Measurements from ENCODE around the gene TEX51. TPM values are rescaled to one million over a fixed set of nuclear protein-coding genes. Genes with fewer than 3 reads are reported as not detected.

Gene TEX51
- total RNA-seq, 4 donors from 2014 or later, result not detected

DNA sequence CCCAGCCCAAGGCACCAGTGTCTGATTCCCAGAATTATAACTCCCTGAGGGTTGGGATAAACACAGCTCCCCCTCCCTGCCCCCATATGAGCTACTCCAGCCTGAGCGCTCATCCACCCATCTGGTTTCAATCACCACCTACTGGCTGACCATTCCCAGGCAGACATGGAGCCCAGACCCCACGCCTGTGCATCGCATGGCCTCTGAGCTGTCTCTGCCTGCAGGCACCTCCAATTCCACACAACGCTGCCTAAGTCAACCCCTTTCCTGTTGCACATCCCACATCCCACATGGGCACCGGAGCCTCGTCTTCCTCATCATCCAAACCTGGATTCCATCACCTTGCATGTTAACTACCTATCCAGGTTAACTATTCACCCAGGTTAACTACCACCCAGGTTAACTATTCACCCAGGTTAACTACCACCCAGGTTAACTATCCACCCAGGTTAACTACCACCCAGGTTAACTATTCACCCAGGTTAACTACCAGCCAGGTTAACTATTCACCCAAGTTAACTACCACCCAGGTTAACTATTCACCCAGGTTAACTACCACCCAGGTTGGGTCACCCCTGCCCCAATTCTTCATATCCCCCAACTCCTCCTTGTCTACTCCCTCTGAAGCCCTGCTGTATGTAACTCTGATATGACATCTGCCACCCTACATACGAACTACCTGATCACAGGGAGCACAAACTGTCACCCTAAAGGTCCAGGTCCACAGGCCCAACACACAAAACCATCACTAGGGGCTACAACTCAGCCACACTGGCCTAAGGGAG lies 47.8 kb downstream of the TEX51 start:
- WGBS, 2 donors (ENCODE audit: low coverage in 1 of 2), result 51 to 86% methylated on average over 2 to 7 of the region's 7 CpGs
- ATAC-seq, result no peak
- Histone ChIP-seq H3K36me3 (no peaks in the 10 kb centered on the region), H3K4me3 (no peak overlapping the region), H3K27ac (no peak overlapping the region), H3K4me1 (no peaks in the 10 kb centered on the region), H3K27me3 (peaks cover 13% of the 10 kb centered on the region), H3K9me3 (no peaks in the 10 kb centered on the region)
- TF ChIP-seq EP300 (IDR thresholded peaks at IDR 0.05) (no peak), POLR2A (IDR thresholded peaks at IDR 0.05) (no peak), POLR2AphosphoS5 (IDR thresholded peaks at IDR 0.05) (no peak)
- TF ChIP-seq, protein P1, sequence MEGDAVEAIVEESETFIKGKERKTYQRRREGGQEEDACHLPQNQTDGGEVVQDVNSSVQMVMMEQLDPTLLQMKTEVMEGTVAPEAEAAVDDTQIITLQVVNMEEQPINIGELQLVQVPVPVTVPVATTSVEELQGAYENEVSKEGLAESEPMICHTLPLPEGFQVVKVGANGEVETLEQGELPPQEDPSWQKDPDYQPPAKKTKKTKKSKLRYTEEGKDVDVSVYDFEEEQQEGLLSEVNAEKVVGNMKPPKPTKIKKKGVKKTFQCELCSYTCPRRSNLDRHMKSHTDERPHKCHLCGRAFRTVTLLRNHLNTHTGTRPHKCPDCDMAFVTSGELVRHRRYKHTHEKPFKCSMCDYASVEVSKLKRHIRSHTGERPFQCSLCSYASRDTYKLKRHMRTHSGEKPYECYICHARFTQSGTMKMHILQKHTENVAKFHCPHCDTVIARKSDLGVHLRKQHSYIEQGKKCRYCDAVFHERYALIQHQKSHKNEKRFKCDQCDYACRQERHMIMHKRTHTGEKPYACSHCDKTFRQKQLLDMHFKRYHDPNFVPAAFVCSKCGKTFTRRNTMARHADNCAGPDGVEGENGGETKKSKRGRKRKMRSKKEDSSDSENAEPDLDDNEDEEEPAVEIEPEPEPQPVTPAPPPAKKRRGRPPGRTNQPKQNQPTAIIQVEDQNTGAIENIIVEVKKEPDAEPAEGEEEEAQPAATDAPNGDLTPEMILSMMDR (IDR thresholded peaks at IDR 0.05), result no peak

DNA sequence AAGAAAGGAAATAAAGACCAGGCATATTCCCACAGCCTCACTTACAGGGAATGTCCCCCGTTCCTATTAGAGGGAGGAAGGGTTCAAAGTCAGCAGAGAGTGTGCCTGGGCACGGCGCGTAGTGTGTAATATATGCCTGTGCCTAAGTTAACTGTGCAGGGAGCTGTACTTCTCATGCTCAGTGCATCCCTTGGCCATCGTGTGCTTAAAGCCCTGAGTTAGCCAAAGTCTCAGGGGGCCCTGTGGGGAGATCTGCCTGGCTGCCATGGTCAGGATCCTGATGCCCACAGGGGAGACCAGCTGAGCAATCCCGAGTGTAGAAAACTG lies 48.4 kb downstream of the TEX51 start:
- TF ChIP-seq EP300 (IDR thresholded peaks at IDR 0.05) (no peak), POLR2A (IDR thresholded peaks at IDR 0.05) (no peak), POLR2AphosphoS5 (IDR thresholded peaks at IDR 0.05) (no peak)
- TF ChIP-seq, protein P1 (IDR thresholded peaks at IDR 0.05), result no peak
- H3K27ac ChIP-seq, result no peak overlapping the region
- no peak overlapping the region for H3K4me3 ChIP-seq
- H3K27me3 ChIP-seq, result peaks cover 8% of the 10 kb centered on the region
- no peaks in the 10 kb centered on the region for H3K9me3 ChIP-seq
- H3K36me3 ChIP-seq, result no peaks in the 10 kb centered on the region
- no peaks in the 10 kb centered on the region for H3K4me1 ChIP-seq
- WGBS, 2 donors (ENCODE audit: low coverage in 1 of 2), result 73 to 78% methylated on average over 5 to 6 of the region's 6 CpGs
- ATAC-seq, result no peak

DNA sequence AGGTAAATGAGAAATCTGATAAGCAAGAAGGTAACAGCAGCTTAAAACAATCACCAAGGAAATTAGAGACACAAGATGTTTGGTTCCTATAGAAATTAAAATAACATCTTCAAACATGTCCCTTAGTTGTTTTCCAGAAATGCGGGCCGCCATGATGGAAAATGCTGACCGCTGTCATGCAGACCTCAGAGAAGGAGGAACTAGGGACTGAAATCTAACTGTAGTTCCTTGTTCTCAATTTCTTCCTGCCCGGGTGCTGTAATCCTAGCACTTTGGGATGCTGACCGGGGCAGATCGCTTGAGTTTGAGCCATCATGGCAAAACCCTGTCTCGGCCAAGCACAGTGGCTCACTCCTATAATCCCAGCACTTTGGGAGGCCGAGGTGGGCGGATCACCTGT lies 51.1 kb downstream of the TEX51 start:
- no peak for ATAC-seq
- 84 to 88% methylated on average over 3 to 6 of the region's 9 CpGs for WGBS, 2 donors (ENCODE audit: low coverage in 1 of 2)
- no peaks in the 10 kb centered on the region for H3K9me3 ChIP-seq
- no peak overlapping the region for H3K27ac ChIP-seq
- H3K36me3 ChIP-seq, result no peaks in the 10 kb centered on the region
- no peaks in the 10 kb centered on the region for H3K4me1 ChIP-seq
- H3K27me3 ChIP-seq, result peaks cover under 1% of the 10 kb centered on the region
- H3K4me3 ChIP-seq, result no peak overlapping the region
- no peak for TF ChIP-seq EP300 (IDR thresholded peaks at IDR 0.05)
- TF ChIP-seq, protein P1 (IDR thresholded peaks at IDR 0.05), result no peak
- no peak for TF ChIP-seq POLR2A (IDR thresholded peaks at IDR 0.05)
- TF ChIP-seq POLR2AphosphoS5 (IDR thresholded peaks at IDR 0.05), result no peak

DNA sequence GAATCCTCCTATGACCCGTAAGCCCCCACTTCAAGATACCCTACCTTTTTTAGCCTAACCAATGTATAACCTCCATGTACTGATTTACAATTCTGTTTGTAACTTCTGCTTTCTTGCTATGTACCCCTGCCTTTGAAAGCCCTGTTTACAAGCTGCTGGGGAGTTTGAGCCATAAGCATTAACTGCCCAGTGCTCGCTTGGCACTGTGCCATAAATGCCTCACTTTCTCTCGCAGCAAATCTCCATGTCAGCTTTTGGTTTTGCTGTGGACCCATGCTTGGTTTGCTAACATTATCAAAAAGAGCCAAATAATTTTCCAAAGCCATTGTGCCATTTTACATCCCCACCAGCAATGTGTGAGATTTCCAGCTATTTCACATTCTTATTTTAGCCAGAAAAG lies 51.8 kb downstream of the TEX51 start:
- Histone ChIP-seq H3K4me3 (no peak overlapping the region), H3K36me3 (no peaks in the 10 kb centered on the region), H3K9me3 (no peaks in the 10 kb centered on the region), H3K4me1 (no peaks in the 10 kb centered on the region), H3K27ac (no peak overlapping the region), H3K27me3 (peaks cover 8% of the 10 kb centered on the region)
- TF ChIP-seq, protein P1 (IDR thresholded peaks at IDR 0.05), result no peak
- TF ChIP-seq EP300 (IDR thresholded peaks at IDR 0.05) (no peak), POLR2A (IDR thresholded peaks at IDR 0.05) (no peak), POLR2AphosphoS5 (IDR thresholded peaks at IDR 0.05) (no peak)
- no peak for ATAC-seq
- WGBS, 2 donors (ENCODE audit: low coverage in 1 of 2), result 74 to 80% methylated on average over 3 of the region's 3 CpGs

Other genes with a start within 250 kb of the TEX51 start
- gene GYPC, start 242.7 kb upstream of the TEX51 start, total RNA-seq, result 100 to 1,000 TPM in 2 of 4 donors, 10 to 100 TPM in 2; 93.4 to 151 (median 108) TPM
- 100 to 1,000 TPM in 1 of 4 donors, 10 to 100 TPM in 3; 36.1 to 101 (median 53.9) TPM for gene BIN1, start 208.3 kb downstream of the TEX51 start, total RNA-seq